ENCODE data around the gene FN1. TPM values are rescaled to one million over a fixed set of nuclear protein-coding genes. Genes with fewer than 3 reads are reported as not detected.

The FN1 gene
- total RNA-seq, 1 donor from 2014 or later = 2,584 TPM

GRCh38 chr2:215419113-215419512 is 16.8 kb downstream of the FN1 start:
- TF ChIP-seq, protein P1, sequence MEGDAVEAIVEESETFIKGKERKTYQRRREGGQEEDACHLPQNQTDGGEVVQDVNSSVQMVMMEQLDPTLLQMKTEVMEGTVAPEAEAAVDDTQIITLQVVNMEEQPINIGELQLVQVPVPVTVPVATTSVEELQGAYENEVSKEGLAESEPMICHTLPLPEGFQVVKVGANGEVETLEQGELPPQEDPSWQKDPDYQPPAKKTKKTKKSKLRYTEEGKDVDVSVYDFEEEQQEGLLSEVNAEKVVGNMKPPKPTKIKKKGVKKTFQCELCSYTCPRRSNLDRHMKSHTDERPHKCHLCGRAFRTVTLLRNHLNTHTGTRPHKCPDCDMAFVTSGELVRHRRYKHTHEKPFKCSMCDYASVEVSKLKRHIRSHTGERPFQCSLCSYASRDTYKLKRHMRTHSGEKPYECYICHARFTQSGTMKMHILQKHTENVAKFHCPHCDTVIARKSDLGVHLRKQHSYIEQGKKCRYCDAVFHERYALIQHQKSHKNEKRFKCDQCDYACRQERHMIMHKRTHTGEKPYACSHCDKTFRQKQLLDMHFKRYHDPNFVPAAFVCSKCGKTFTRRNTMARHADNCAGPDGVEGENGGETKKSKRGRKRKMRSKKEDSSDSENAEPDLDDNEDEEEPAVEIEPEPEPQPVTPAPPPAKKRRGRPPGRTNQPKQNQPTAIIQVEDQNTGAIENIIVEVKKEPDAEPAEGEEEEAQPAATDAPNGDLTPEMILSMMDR (IDR thresholded peaks at IDR 0.05; ENCODE audit: insufficient read depth, low read length, poor library complexity, severe bottlenecking) = no peak
- Histone ChIP-seq H3K27me3 (ENCODE audit: control insufficient read depth, insufficient read depth, low read length) (no peaks in the 10 kb centered on the region), H3K4me3 (ENCODE audit: low read depth, low read length) (no peak overlapping the region), H3K36me3 (ENCODE audit: control insufficient read depth, insufficient read depth, low read length) (peaks cover 12% of the 10 kb centered on the region)
- DNase-seq (ENCODE audit: low read depth) = no peak

DNA sequence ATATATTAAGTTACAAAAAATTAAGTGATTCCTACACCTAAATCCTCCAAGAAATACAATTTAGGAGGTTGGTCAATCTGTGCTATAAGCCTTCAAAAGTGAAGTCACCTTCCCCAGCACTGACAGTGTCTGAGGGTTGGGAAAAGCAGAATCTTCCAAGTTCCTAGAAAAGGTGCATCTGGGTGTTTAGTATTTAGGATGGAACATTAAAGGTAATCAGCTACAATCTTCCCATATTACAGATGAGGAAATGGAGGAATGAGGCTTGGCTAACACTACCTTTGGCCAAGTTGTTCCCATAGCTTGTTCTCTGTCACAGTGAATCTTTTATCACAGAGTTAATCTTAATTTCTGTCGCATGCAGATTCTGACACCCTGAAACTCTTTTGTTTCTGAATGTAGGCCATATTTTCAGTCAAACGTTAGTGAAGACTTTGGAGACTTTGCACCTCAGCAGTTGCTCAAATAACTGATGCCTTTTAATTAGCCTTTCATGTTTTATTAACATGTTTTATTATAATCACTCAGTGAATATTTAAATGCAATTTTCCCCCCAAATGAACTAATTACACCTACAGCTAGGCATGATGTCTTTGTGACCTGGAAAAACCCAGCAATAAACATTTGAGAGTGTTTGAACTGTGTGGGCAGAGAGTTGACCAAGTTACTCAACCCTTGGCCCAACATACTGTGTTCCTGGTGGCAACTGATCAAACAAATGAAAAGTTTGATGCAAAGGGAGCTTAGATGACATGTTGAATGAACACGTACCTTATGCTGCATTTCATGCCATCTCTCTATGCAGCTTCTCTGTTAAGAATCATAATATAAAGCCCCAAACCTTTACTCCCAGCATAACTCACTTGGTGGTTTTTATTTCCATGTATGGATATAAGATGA is 17.6 kb downstream of the FN1 start:
- TF ChIP-seq, protein P1 (IDR thresholded peaks at IDR 0.05; ENCODE audit: insufficient read depth, low read length, poor library complexity, severe bottlenecking) = no peak
- H3K4me3 ChIP-seq (ENCODE audit: low read depth, low read length) = no peak overlapping the region
- H3K27me3 ChIP-seq (ENCODE audit: control insufficient read depth, insufficient read depth, low read length) = no peaks in the 10 kb centered on the region
- H3K36me3 ChIP-seq (ENCODE audit: control insufficient read depth, insufficient read depth, low read length) = peaks cover 11% of the 10 kb centered on the region
- no peak for DNase-seq (ENCODE audit: low read depth)

GRCh38 chr2:215417400-215417951 is 18.4 kb downstream of the FN1 start:
- TF ChIP-seq, protein P1 (IDR thresholded peaks at IDR 0.05; ENCODE audit: insufficient read depth, low read length, poor library complexity, severe bottlenecking) = no peak
- Histone ChIP-seq H3K36me3 (ENCODE audit: control insufficient read depth, insufficient read depth, low read length) (peaks cover 9% of the 10 kb centered on the region), H3K4me3 (ENCODE audit: low read depth, low read length) (no peak overlapping the region), H3K27me3 (ENCODE audit: control insufficient read depth, insufficient read depth, low read length) (no peaks in the 10 kb centered on the region)
- DNase-seq (ENCODE audit: low read depth) = no peak

GRCh38 chr2:215416656-215417055 is 19.2 kb downstream of the FN1 start:
- peaks cover 7% of the 10 kb centered on the region for H3K36me3 ChIP-seq (ENCODE audit: control insufficient read depth, insufficient read depth, low read length)
- H3K27me3 ChIP-seq (ENCODE audit: control insufficient read depth, insufficient read depth, low read length) = no peaks in the 10 kb centered on the region
- no peak overlapping the region for H3K4me3 ChIP-seq (ENCODE audit: low read depth, low read length)
- TF ChIP-seq, protein P1 (IDR thresholded peaks at IDR 0.05; ENCODE audit: insufficient read depth, low read length, poor library complexity, severe bottlenecking) = no peak
- no peak for DNase-seq (ENCODE audit: low read depth)

GRCh38 chr2:215415820-215416577 is 19.9 kb downstream of the FN1 start:
- Histone ChIP-seq H3K27me3 (ENCODE audit: control insufficient read depth, insufficient read depth, low read length) (no peaks in the 10 kb centered on the region), H3K36me3 (ENCODE audit: control insufficient read depth, insufficient read depth, low read length) (peaks cover 4% of the 10 kb centered on the region), H3K4me3 (ENCODE audit: low read depth, low read length) (no peak overlapping the region)
- no peak for DNase-seq (ENCODE audit: low read depth)
- TF ChIP-seq, protein P1 (IDR thresholded peaks at IDR 0.05; ENCODE audit: insufficient read depth, low read length, poor library complexity, severe bottlenecking) = no peak

Data from kidney epithelial cell (primary cell).